Neural cell (in vitro differentiated cells): ENCODE results near the gene UACA. TPM values are rescaled to one million over a fixed set of nuclear protein-coding genes. Genes with fewer than 3 reads are reported as not detected.

Experiments used
- H2AFZ ChIP-seq: fragments of 200-600, 300-800 bp; sonication (generic), shearing (Covaris generic); 2 replicates; pipeline ENCODE4 v1.6.0; 2014; ENCODE audit warnings: low read depth, mild to moderate bottlenecking, antibody characterized with exemption, low read length, moderate library complexity
- H3F3A ChIP-seq: fragments of 200-600 bp; shearing (Covaris generic); 2 replicates; pipeline ENCODE4 v1.6.1; 2016; ENCODE audit warnings: mild to moderate bottlenecking, moderate library complexity, mixed read lengths, antibody characterized with exemption, low read length; ENCODE audit not compliant: insufficient read depth, poor library complexity, severe bottlenecking
- H3K27ac ChIP-seq: fragments of 200-600, 300-800 bp; sonication (generic), shearing (Covaris generic); 2 replicates; pipeline ENCODE4 v1.5.1; 2014; ENCODE audit warnings: mild to moderate bottlenecking, low read length, moderate library complexity
- H3K27me3 ChIP-seq: fragments of 300-800, 200-600 bp; sonication (generic), shearing (Covaris generic); 2 replicates; pipeline ENCODE4 v1.6.0; 2014; ENCODE audit warnings: mild to moderate bottlenecking, low read depth, low read length, moderate library complexity; ENCODE audit not compliant: insufficient read depth
- H3K36me3 ChIP-seq: fragments of 300-800, 200-600 bp; sonication (generic), shearing (Covaris generic); 2 replicates; pipeline ENCODE4 v1.5.1; 2014; ENCODE audit warnings: mild to moderate bottlenecking, antibody characterized with exemption, low read length, moderate library complexity; ENCODE audit not compliant: insufficient read depth
- H3K4me2 ChIP-seq: fragments of 300-800, 200-600 bp; sonication (generic), shearing (Covaris generic); 2 replicates; pipeline ENCODE4 v1.6.0; 2014; ENCODE audit warnings: mild to moderate bottlenecking, low read length
- H3K4me3 ChIP-seq: fragments of 300-800, 200-600 bp; sonication (generic), shearing (Covaris generic); 2 replicates; pipeline ENCODE4 v1.5.1; 2014; ENCODE audit warnings: mild to moderate bottlenecking, low read length, moderate library complexity
- H3K79me2 ChIP-seq: fragments of 200-600 bp; shearing (Covaris generic); replicated peaks from 2 replicates; pipeline ENCODE4 v1.6.0; 2014; ENCODE audit warnings: mild to moderate bottlenecking, low read length, moderate library complexity; ENCODE audit not compliant: insufficient read depth
- H3K9ac ChIP-seq: fragments of 300-800, 200-600 bp; sonication (generic), shearing (Covaris generic); 2 replicates; pipeline ENCODE4 v1.6.1; 2016; ENCODE audit warnings: mild to moderate bottlenecking, low read length, mixed read lengths
- H3K9me2 ChIP-seq: fragments of 200-600 bp; shearing (Covaris generic); 2 replicates; pipeline ENCODE4 v1.6.1; 2016; ENCODE audit warnings: mild to moderate bottlenecking, low read length, mixed read lengths; ENCODE audit not compliant: insufficient read depth
- H3K9me3 ChIP-seq: fragments of 200-600, 300-800 bp; sonication (generic), shearing (Covaris generic); 2 replicates; pipeline ENCODE4 v1.6.1; 2016; ENCODE audit warnings: mild to moderate bottlenecking, mixed run types, low read length, moderate library complexity, mixed read lengths
- H4K20me1 ChIP-seq: fragments of 200-600 bp; shearing (Covaris generic); 2 replicates; pipeline ENCODE4 v1.6.1; 2016; ENCODE audit warnings: mild to moderate bottlenecking, mixed run types; ENCODE audit not compliant: insufficient read depth
- EP300 ChIP-seq: fragments of 450-650 bp; conservative IDR thresholded peaks from 2 replicates; pipeline ENCODE4 v1.6.1; 2014; ENCODE audit warnings: antibody characterized with exemption, mild to moderate bottlenecking, moderate library complexity; ENCODE audit not compliant: poor library complexity, severe bottlenecking
- EZH2 ChIP-seq: fragments of 200-600, 300-800 bp; shearing (Covaris generic), sonication (generic); IDR thresholded peaks from 2 replicates; pipeline ENCODE4 v1.6.1; 2014; ENCODE audit warnings: antibody characterized with exemption, low read length, borderline replicate concordance, mild to moderate bottlenecking; ENCODE audit not compliant: insufficient read depth, poor library complexity, severe bottlenecking
- MXI1 ChIP-seq: fragments of 450-650 bp; conservative IDR thresholded peaks from 2 replicates; pipeline ENCODE4 v1.6.1; 2014; ENCODE audit warnings: antibody characterized with exemption, mild to moderate bottlenecking; ENCODE audit not compliant: poor library complexity, severe bottlenecking
- POLR2AphosphoS5 ChIP-seq: IDR thresholded peaks from 2 replicates; pipeline ENCODE4 v1.6.1; 2012
- RAD21 ChIP-seq: fragments of 450-650 bp; conservative IDR thresholded peaks from 2 replicates; pipeline ENCODE4 v1.6.1; 2014; ENCODE audit warnings: antibody characterized with exemption, mild to moderate bottlenecking, moderate library complexity
- REST ChIP-seq: IDR thresholded peaks from 2 replicates; pipeline ENCODE4 v1.6.1; 2012; ENCODE audit warnings: borderline replicate concordance
- SMC3 ChIP-seq: fragments of 450-650 bp; conservative IDR thresholded peaks from 2 replicates; pipeline ENCODE4 v1.6.1; 2014; ENCODE audit warnings: antibody characterized with exemption, mild to moderate bottlenecking, moderate library complexity; ENCODE audit not compliant: poor library complexity
- TAF1 ChIP-seq: IDR thresholded peaks from 2 replicates; pipeline ENCODE4 v1.6.1; 2012; ENCODE audit warnings: low read depth
- polyA plus RNA-seq: library from polyadenylated mRNA; depleted of rRNA; stranded (reverse); fragments of >200 nt; gene quantifications from 2 replicates; pipeline ENCODE4 v1.2.3, GENCODE V29; 2014
- TF ChIP-seq, protein P1 (sequence below): fragments of 450-650 bp; IDR thresholded peaks from 2 replicates; pipeline ENCODE4 v1.5.1; 2014; ENCODE audit warnings: antibody characterized with exemption, mild to moderate bottlenecking, moderate library complexity; ENCODE audit not compliant: poor library complexity, severe bottlenecking

UACA gene
- polyA plus RNA-seq, 1 donor from 2014 or later = 0.10 TPM

DNA sequence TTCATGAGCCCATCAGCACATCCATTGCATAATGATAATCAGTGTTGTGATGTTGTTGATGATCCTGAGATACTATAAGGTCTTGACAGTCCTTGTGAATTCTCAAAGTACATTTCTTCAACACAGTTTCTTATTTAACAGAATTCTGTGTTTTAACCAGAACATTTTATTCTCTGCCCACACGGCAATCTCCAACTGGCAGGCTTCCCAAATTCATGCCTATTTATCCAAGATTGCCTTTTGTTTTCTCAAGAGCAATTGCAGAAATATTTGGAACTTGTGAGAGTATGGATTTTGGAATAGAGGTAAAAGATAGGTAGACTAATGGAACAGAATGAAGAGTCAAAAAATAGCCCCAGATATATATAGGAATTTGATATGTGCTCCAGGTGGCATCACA is 116.0 kb downstream of the UACA start:
- H3K36me3 ChIP-seq = no peaks in the 10 kb centered on the region

DNA sequence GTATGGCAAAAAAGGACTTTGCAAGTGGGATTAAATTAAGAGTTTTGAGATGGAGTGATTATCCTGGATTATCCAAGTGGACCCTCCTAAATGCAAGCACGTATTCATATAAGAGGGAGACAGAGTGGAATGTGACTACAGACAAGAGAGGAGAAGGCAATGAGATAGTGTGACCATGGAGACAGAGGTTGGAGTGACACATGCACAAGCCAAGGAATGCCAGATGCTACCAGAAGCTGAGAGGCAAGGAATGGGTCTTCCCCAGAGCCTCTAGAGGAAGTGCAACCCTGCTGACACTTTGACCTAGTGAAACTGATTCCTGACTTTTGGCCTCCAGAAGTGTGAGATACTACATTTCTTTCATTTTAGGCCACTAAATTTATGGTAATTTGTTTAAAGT is 117.2 kb downstream of the UACA start:
- Histone ChIP-seq H3K9me3 (no peaks in the 10 kb centered on the region), H3F3A (no peaks in the 10 kb centered on the region), H3K27ac (no peak overlapping the region), H4K20me1 (no peaks in the 10 kb centered on the region), H3K4me2 (no peak overlapping the region), H3K9ac (no peak overlapping the region), H3K4me3 (no peak overlapping the region), H3K36me3 (no peaks in the 10 kb centered on the region), H3K27me3 (no peaks in the 10 kb centered on the region), H2AFZ (no peak overlapping the region), H3K79me2 (no peaks in the 10 kb centered on the region), H3K9me2 (no peaks in the 10 kb centered on the region)
- TF ChIP-seq MXI1 (no peak), EZH2 (no peak), REST (no peak), EP300 (no peak), POLR2AphosphoS5 (no peak), SMC3 (no peak), TAF1 (no peak)
- TF ChIP-seq, protein P1, sequence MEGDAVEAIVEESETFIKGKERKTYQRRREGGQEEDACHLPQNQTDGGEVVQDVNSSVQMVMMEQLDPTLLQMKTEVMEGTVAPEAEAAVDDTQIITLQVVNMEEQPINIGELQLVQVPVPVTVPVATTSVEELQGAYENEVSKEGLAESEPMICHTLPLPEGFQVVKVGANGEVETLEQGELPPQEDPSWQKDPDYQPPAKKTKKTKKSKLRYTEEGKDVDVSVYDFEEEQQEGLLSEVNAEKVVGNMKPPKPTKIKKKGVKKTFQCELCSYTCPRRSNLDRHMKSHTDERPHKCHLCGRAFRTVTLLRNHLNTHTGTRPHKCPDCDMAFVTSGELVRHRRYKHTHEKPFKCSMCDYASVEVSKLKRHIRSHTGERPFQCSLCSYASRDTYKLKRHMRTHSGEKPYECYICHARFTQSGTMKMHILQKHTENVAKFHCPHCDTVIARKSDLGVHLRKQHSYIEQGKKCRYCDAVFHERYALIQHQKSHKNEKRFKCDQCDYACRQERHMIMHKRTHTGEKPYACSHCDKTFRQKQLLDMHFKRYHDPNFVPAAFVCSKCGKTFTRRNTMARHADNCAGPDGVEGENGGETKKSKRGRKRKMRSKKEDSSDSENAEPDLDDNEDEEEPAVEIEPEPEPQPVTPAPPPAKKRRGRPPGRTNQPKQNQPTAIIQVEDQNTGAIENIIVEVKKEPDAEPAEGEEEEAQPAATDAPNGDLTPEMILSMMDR = no peak

More for the DNA sequence above, 116.0 kb downstream of the UACA start:
- TF ChIP-seq EP300 (no peak), POLR2AphosphoS5 (no peak), EZH2 (no peak), SMC3 (no peak), REST (no peak), MXI1 (no peak), RAD21 (no peak), TAF1 (no peak)
- TF ChIP-seq, protein P1 = no peak
- no peaks in the 10 kb centered on the region for H3F3A ChIP-seq
- H3K9me2 ChIP-seq = no peaks in the 10 kb centered on the region
- H4K20me1 ChIP-seq = no peaks in the 10 kb centered on the region
- no peak overlapping the region for H3K27ac ChIP-seq
- no peaks in the 10 kb centered on the region for H3K27me3 ChIP-seq
- no peaks in the 10 kb centered on the region for H3K79me2 ChIP-seq
- no peak overlapping the region for H3K4me3 ChIP-seq
- no peak overlapping the region for H3K4me2 ChIP-seq
- no peak overlapping the region for H2AFZ ChIP-seq
- no peak overlapping the region for H3K9ac ChIP-seq
- H3K9me3 ChIP-seq = no peaks in the 10 kb centered on the region
